NCI-H774 (cell line): ENCODE measurements around the gene CST9L.

Experiments used
- DNase-seq: peaks from one replicate; lab custom pipeline; 2025; lab: John Stamatoyannopoulos, UW

Gene CST9L

GRCh38 chr20:23568320-23568970, at the start of gene CST9L:
TSS of gene CST9L (minus strand) at chr20:23568484. CDS start at chr20:23568450, 34 bp downstream.
- no peak for DNase-seq

- no peak for DNase-seq
Observed at GRCh38 chr20:23614163-23614562, 45.9 kb upstream of the CST9L start.

GRCh38 chr20:23613676-23614075, 45.4 kb upstream of the CST9L start:
- DNase-seq, result no peak

GRCh38 chr20:23612396-23612795, 44.1 kb upstream of the CST9L start:
- no peak for DNase-seq

GRCh38 chr20:23609486-23610109, 41.3 kb upstream of the CST9L start:
- no peak for DNase-seq

- no peak for DNase-seq
Observed at GRCh38 chr20:23608251-23608846, 40.1 kb upstream of the CST9L start.

GRCh38 chr20:23607497-23608245, 39.4 kb upstream of the CST9L start:
- DNase-seq, result no peak

GRCh38 chr20:23606652-23607049, 38.4 kb upstream of the CST9L start:
- DNase-seq, result peak; percentile 39

GRCh38 chr20:23605867-23606651, 37.8 kb upstream of the CST9L start, which contains the start of gene CST9:
TSS of gene CST9 (minus strand) at chr20:23605917. CDS start at chr20:23605864, 53 bp downstream.
- DNase-seq, result no peak

GRCh38 chr20:23604306-23604705, 36.0 kb upstream of the CST9L start:
- DNase-seq, result no peak

- DNase-seq, result no peak
Observed at GRCh38 chr20:23603321-23603720, 35.0 kb upstream of the CST9L start.

GRCh38 chr20:23602699-23603098, 34.4 kb upstream of the CST9L start:
- no peak for DNase-seq

GRCh38 chr20:23602241-23602640, 34.0 kb upstream of the CST9L start:
- no peak for DNase-seq

GRCh38 chr20:23601715-23602114, 33.4 kb upstream of the CST9L start:
- DNase-seq, result no peak

GRCh38 chr20:23598481-23598880, 30.2 kb upstream of the CST9L start:
- no peak for DNase-seq

GRCh38 chr20:23596579-23597250, 28.4 kb upstream of the CST9L start:
- DNase-seq, result no peak

GRCh38 chr20:23595941-23596340, 27.7 kb upstream of the CST9L start:
- DNase-seq, result no peak

- no peak for DNase-seq
Observed at GRCh38 chr20:23588434-23589403, 20.4 kb upstream of the CST9L start.

- DNase-seq, result no peak
Observed at GRCh38 chr20:23587631-23588030, 19.3 kb upstream of the CST9L start.
